Esophagus (tissue), 2 donors: ENCODE measurements around the gene C3orf18. TPM values are rescaled to one million over a fixed set of nuclear protein-coding genes. Genes with fewer than 3 reads are reported as not detected.

Source experiments
- polyA plus RNA-seq, 2 donors: library from polyadenylated mRNA; stranded (reverse); fragments of 200-250 nt; gene quantifications; one replicate each; pipeline ENCODE4 v1.2.3, GENCODE V29; 2013
- donor health status: healthy with polysubstance abuse.
- donor health status: Bipolar disorder and iron deficiency.

Gene C3orf18
- polyA plus RNA-seq, 2 donors: 1.8 to 2.0 TPM

Other genes starting within 250 kb of the C3orf18 start
- gene HYAL2, start 245.0 kb downstream of the C3orf18 start, polyA plus RNA-seq: 10 to 100 TPM; 25.6 to 43.1 TPM
- 10 to 100 TPM; 14.2 to 34.6 TPM for gene TUSC2, start 239.5 kb downstream of the C3orf18 start, polyA plus RNA-seq
- gene RASSF1, start 226.9 kb downstream of the C3orf18 start, polyA plus RNA-seq: 10 to 100 TPM; 15.0 to 20.3 TPM
- gene ZMYND10, start 222.0 kb downstream of the C3orf18 start, polyA plus RNA-seq: under 1 TPM; 0.29 to 0.35 TPM
- 10 to 100 TPM; 14.9 to 16.4 TPM for gene NPRL2, start 217.0 kb downstream of the C3orf18 start, polyA plus RNA-seq
- gene CYB561D2, start 216.9 kb downstream of the C3orf18 start, polyA plus RNA-seq: 10 to 100 TPM; 12.8 to 21.8 TPM
- 10 to 100 TPM; 16.2 to 23.0 TPM for gene TMEM115, start 208.2 kb downstream of the C3orf18 start, polyA plus RNA-seq
- under 1 TPM; 0.28 to 0.31 TPM for gene CACNA2D2, start 64.1 kb downstream of the C3orf18 start, polyA plus RNA-seq
- gene HEMK1, start 1.8 kb upstream of the C3orf18 start, polyA plus RNA-seq: 10 to 100 TPM in 1 of 2 donors, 1 to 10 TPM in 1; 8.3 to 12.9 TPM
- gene CISH, start 44.0 kb upstream of the C3orf18 start, polyA plus RNA-seq: 1 to 10 TPM; 5.5 to 7.0 TPM
- gene MAPKAPK3, start 49.4 kb upstream of the C3orf18 start, polyA plus RNA-seq: 10 to 100 TPM; 33.8 to 39.1 TPM
- gene DOCK3, start 107.2 kb upstream of the C3orf18 start, polyA plus RNA-seq: 1 to 10 TPM in 1 of 2 donors, under 1 TPM in 1; 0.93 to 2.8 TPM